OCI-LY3 (cell line): ENCODE measurements around the gene PTGER4.

Source experiments
- H2AFZ ChIP-seq: fragments of 200-600, 300-600 bp; shearing (Covaris generic); 2 replicates; pipeline ENCODE4 v1.6.0; 2014; ENCODE audit warnings: antibody characterized with exemption, low read depth, low read length
- H3K27ac ChIP-seq: fragments of 200-600, 300-600 bp; sonication (generic); 2 replicates; pipeline ENCODE4 v1.5.1; 2014; ENCODE audit warnings: mild to moderate bottlenecking, low read length, moderate library complexity, mixed read lengths
- H3K27me3 ChIP-seq: fragments of 200-600, 300-600 bp; sonication (generic); 2 replicates; pipeline ENCODE4 v1.6.1; 2014; ENCODE audit warnings: low read depth, low read length, mixed read lengths
- H3K36me3 ChIP-seq: fragments of 200-600, 300-600 bp; sonication (generic); replicated peaks from 2 replicates; pipeline ENCODE3; 2014; ENCODE audit warnings: low read depth, low read length, mixed read lengths
- H3K4me1 ChIP-seq: fragments of 300-600, 200-600 bp; sonication (generic); 2 replicates; pipeline ENCODE4 v1.6.1; 2014; ENCODE audit warnings: low read length, mixed read lengths
- H3K4me2 ChIP-seq: fragments of 200-600, 300-600 bp; sonication (generic); 2 replicates; pipeline ENCODE4 v1.6.1; 2014; ENCODE audit warnings: low read length, mixed read lengths
- H3K4me3 ChIP-seq: fragments of 300-600, 200-600 bp; sonication (generic); 2 replicates; pipeline ENCODE4 v1.5.1; 2014; ENCODE audit warnings: antibody characterized with exemption, mild to moderate bottlenecking, low read length, moderate library complexity
- H3K79me2 ChIP-seq: fragments of 300-600, 200-600 bp; shearing (Covaris generic); 2 replicates; pipeline ENCODE4 v1.6.1; 2014; ENCODE audit warnings: mild to moderate bottlenecking, low read length, mixed read lengths
- H3K9ac ChIP-seq: fragments of 300-600, 200-600 bp; shearing (Covaris generic); 2 replicates; pipeline ENCODE4 v1.6.0; 2014; ENCODE audit warnings: mild to moderate bottlenecking, low read length, moderate library complexity
- H3K9me3 ChIP-seq: fragments of 200-600, 300-600 bp; shearing (Covaris generic); 2 replicates; pipeline ENCODE4 v1.6.1; 2014; ENCODE audit warnings: low read length, mixed read lengths; ENCODE audit not compliant: insufficient read depth
- H4K20me1 ChIP-seq: fragments of 200-600, 300-600 bp; sonication (generic); 2 replicates; pipeline ENCODE4 v1.6.1; 2016; ENCODE audit warnings: low read length, mixed read lengths; ENCODE audit not compliant: insufficient read depth
- CTCF ChIP-seq: fragments of 200-600, 300-600 bp; sonication (generic); IDR thresholded peaks from 2 replicates; pipeline ENCODE4 v1.5.1; 2014; ENCODE audit warnings: antibody characterized with exemption, low read length, low read depth
- EZH2phosphoT487 ChIP-seq: fragments of 200-600 bp; shearing (Covaris generic); IDR thresholded peaks from 2 replicates; pipeline ENCODE4 v1.6.1; 2018; ENCODE audit warnings: antibody characterized with exemption, mixed run types, low read depth

PTGER4 gene

GRCh38 chr5:40651201-40651600 is 28.5 kb upstream of the PTGER4 start:
- no peaks in the 10 kb centered on the region for H3K79me2 ChIP-seq
- H4K20me1 ChIP-seq, result no peaks in the 10 kb centered on the region
- no peaks in the 10 kb centered on the region for H3K27me3 ChIP-seq
- no peaks in the 10 kb centered on the region for H3K9me3 ChIP-seq
- no peaks in the 10 kb centered on the region for H3K36me3 ChIP-seq
- TF ChIP-seq CTCF (no peak), EZH2phosphoT487 (no peak)
- H3K9ac ChIP-seq, result no peak overlapping the region
- no peak overlapping the region for H3K27ac ChIP-seq
- H3K4me1 ChIP-seq, result peaks cover 20% of the 10 kb centered on the region
- H3K4me3 ChIP-seq, result no peak overlapping the region
- H3K4me2 ChIP-seq, result no peak overlapping the region
- H2AFZ ChIP-seq, result no peak overlapping the region

- no peak for TF ChIP-seq CTCF
- TF ChIP-seq EZH2phosphoT487, result no peak
- Histone ChIP-seq H3K4me2 (no peak overlapping the region), H3K27ac (no peak overlapping the region), H3K4me3 (no peak overlapping the region), H2AFZ (no peak overlapping the region), H3K4me1 (peaks cover 20% of the 10 kb centered on the region), H3K9ac (no peak overlapping the region), H3K9me3 (no peaks in the 10 kb centered on the region), H3K27me3 (no peaks in the 10 kb centered on the region), H3K36me3 (no peaks in the 10 kb centered on the region), H3K79me2 (no peaks in the 10 kb centered on the region), H4K20me1 (no peaks in the 10 kb centered on the region)
Measured at GRCh38 chr5:40652441-40653220, 27.1 kb upstream of the PTGER4 start.

GRCh38 chr5:40653221-40654022 is 26.3 kb upstream of the PTGER4 start:
- no peaks in the 10 kb centered on the region for H3K9me3 ChIP-seq
- no peaks in the 10 kb centered on the region for H3K27me3 ChIP-seq
- H3K79me2 ChIP-seq, result no peaks in the 10 kb centered on the region
- no peak overlapping the region for H2AFZ ChIP-seq
- H4K20me1 ChIP-seq, result no peaks in the 10 kb centered on the region
- no peak overlapping the region for H3K9ac ChIP-seq
- TF ChIP-seq EZH2phosphoT487 (no peak), CTCF (no peak)
- peaks cover 20% of the 10 kb centered on the region for H3K4me1 ChIP-seq
- H3K36me3 ChIP-seq, result no peaks in the 10 kb centered on the region
- H3K4me2 ChIP-seq, result no peak overlapping the region
- no peak overlapping the region for H3K27ac ChIP-seq
- no peak overlapping the region for H3K4me3 ChIP-seq

- H3K27me3 ChIP-seq, result no peaks in the 10 kb centered on the region
- H3K9ac ChIP-seq, result no peak overlapping the region
- no peak for TF ChIP-seq CTCF
- no peak for TF ChIP-seq EZH2phosphoT487
- no peak overlapping the region for H3K4me3 ChIP-seq
- no peak overlapping the region for H2AFZ ChIP-seq
- H3K9me3 ChIP-seq, result no peaks in the 10 kb centered on the region
- H3K79me2 ChIP-seq, result no peaks in the 10 kb centered on the region
- H3K36me3 ChIP-seq, result no peaks in the 10 kb centered on the region
- no peak overlapping the region for H3K27ac ChIP-seq
- no peaks in the 10 kb centered on the region for H4K20me1 ChIP-seq
- no peak overlapping the region for H3K4me2 ChIP-seq
- H3K4me1 ChIP-seq, result peaks cover 15% of the 10 kb centered on the region
Measured at GRCh38 chr5:40654377-40654991, 25.2 kb upstream of the PTGER4 start.
